ENCODE measurements around the gene ELFN1.

Gene ELFN1

DNA sequence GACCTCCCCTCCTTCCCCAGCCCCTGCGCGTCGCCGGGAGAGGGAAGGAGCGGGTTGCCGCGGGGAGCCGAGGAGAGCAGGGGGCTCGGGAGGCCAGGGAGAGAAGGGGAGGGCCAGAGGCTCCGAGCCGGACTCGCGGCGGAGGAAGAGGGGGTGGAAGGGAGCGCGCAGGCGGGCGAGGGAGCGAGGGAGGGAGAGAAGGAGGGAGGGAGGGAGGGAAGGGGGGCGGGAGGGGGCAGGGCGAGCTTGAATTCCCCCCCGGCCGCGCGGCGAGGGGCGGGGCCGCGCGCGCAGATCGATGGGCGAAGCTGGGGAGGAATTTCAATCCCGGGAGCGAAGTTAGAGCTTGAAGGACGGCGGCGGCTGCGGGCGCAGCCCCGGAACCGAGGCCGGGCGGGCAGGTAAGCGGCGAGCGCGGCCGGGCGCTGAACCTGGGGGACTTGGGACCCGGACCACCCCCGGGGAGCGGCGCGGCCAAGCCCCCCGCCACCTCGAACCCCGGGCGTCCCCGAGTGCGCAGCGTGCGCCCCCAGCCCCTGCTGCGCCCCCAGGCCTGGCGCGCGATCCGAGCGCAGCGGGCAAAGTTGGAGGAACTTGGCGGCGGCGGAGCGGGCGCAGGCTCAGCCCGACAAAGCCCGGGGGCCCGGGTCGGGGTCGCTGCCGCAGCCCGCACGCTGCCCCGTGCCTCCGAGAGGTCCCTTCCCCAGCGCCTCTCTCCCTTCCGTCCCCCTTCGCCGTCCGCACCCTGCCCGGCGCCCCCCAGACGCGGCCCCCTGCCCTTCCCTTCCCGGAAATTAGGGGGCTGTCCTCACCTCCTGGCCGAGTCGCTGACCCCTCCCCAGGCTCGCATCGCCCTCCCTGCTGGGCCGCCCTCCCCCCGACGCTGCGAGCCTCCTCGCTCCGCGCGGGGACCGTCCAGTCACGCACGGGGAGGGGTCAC is at the start of gene ELFN1:
TSS of gene ELFN1 (plus strand) at position 324 of the 940 bp plus-strand sequence. CDS start 74,320 bp downstream, outside the sequence.
- DNase-seq, result peak; percentile 54

DNA sequence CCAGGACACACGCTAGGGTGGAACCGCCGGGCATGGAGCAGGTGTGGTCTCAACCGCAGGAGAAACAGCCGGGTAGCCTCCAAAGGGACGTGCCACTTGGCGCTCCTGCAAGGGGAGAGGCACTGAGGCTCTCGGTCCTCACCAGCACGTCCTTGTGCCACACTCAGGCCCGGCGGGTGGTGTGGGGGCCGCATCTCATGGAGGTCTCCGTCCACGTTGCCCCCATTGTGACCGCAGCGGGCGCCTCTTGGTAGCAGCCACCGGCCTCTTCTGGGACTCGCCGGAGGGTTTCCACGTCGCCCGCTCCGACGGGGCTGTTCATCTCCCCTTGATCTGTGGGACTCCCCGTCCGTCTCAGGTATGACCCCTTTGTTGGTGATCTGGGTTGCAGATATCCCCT is 49.2 kb upstream of the ELFN1 start:
- no peak for DNase-seq

DNA sequence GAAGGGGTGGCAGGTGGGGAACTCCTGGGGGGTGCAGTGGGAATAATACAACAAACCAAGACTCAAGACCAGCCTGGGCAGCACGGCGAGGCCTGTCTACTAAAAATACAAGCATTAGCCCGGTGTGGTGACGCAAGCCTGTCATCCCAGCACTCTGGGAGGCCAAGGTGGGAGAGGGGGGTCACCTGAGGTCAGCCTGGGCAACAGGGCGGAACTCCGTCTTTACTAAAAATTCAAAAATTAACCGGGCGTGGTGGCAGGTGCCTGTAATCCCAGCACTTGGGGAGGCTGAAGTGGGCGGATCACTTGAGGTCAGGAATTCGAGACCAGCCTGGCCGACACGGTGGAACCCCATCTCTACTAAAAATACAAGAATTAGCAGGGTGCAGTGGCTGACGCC is 48.4 kb upstream of the ELFN1 start:
- DNase-seq, result no peak

DNA sequence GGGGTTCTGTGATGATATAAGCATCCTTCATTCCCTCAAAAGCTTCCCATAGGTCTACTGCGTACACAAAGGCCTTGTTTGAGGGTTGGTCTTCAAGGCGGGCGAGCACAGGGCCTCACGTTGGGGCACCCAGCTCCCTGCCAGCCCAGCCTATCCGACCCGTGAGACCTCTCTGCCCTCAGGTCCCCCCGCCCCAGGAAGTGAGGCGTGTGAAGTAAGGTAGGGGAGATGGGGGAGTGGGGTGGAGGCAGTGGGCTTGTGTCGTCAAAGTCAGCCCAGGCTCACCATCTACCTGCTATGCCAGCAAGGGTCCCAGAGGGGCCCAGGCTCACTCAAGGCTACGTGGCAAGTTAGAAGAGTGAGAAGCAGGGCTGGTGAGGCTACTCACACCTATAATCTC is 47.6 kb upstream of the ELFN1 start:
- no peak for DNase-seq

DNA sequence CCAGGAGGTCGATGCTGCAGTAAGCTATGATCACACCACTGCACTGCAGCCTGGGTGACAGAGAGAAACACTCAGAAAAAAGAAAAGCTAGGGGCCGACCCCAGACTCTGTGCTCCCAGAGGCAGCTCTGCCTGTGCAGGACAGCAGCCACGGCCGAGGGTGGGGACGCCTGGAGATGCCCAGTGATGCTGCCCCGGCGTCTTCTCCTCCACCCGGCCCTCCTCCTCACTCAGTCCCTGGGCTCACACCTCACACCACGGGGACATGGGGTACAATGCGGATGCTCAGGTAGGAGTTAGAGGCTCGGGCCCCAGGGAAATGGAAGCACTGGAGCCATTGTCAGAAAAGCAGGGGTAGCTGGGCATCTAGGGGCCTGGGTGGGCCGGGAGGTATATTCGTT is 46.3 kb upstream of the ELFN1 start:
- no peak for DNase-seq

DNA sequence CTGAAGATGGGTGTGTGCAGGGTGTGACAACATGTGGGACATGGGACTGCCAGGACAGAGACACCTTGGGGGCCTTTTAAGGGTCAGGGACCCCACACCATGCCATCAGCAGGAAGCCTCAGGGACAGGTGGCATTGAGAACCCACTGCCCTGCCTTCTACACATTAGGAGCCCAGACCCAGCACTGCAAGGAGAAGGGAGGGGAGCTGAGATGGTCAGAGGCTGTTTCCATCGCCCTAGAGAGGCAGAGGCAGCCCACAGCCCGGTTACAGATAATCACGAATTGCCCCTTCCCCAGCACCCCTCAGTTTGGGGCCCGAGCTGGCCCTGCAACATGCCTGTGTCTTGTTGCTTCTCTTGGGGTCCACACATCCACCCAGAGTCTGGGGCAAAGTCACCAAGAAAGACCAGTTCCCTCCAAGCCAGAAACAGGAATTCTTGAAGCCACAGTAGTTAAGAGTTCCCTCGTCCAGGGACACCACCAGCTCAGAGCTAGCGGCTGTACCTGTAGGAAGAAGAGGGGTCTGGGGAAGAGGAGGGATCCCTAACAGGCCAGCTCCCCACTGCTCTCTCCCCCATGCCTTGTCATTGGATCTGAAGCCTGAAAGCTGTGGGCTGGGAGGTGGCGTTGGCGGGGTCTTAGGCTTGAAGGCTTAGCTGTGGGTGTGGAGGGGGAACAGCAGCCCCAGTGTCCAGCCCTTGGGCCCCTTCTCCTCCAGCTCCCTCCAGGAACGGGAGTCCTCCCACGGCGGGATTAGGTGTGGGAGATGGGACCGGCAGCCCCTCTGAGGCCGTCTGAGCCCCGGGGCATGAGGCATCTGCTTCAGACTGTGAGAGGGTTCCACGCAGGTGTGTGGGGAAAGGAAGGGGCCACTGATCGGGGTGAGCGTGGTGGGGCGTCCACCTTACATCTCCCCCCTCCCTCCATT is 44.8 kb upstream of the ELFN1 start:
- no peak for DNase-seq

DNA sequence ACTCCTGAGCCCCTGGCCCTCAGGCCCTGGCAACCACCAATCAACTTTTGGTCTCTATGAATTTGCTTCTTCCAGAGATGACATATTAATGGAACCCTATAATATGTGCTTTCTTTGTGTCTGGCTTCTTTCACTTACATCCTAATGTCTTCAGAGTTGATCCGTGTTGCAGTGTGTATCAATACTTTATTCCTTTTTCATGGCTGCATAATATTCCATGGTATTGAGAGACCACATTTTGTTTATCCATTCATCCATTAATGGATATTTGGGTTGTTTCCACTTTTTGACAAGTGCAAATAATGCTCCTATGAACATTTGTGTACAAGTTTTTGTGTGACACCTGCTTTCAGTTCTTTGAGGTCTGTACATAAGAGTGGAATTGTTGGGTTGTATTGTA is 43.3 kb upstream of the ELFN1 start:
- DNase-seq, result no peak

DNA sequence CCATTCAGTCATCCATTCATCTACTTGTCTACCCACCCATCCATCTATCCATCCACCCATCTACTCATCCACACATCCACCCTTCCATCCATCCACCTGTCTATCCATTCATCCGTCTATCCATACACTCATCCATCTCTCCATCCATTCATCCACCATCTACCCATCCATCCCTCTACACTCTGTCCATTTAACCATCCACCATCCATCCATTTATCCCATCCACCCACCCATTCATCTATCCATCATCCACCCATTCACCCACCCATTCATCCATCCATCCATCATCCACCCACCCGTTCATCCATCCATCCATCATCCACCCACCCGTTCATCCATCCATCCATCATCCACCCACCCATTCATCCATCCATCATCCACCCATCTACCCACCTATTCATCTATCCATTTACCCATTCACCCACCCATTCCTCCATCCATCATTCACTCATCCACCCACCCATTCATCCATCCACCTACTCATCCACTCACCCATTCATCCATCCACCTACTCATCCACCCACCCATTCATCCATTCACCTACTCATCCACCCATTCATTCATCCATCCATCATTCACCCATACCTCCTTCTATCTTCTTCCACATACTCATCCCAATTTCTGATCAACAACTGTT is 39.3 kb upstream of the ELFN1 start:
- DNase-seq, result no peak

DNA sequence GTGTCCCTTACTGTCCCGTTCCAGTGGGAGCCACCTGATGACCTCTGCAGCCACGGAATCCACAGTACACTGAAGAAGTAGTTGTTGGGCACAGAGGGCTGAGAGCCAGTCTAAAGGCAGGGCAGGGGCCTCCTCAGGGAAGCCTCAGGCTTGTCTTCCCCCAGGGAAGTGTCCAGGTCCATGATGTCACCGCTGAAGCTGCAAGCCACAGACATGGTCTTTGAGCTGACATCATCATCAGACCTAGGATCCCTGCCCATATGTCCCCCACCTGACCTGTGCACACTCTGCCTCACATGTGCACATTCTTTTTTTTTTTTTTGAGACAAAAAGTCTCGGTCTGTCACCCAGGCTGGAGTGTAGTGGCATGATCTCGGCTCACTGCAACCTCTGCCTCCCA is 38.4 kb upstream of the ELFN1 start:
- no peak for DNase-seq

DNA sequence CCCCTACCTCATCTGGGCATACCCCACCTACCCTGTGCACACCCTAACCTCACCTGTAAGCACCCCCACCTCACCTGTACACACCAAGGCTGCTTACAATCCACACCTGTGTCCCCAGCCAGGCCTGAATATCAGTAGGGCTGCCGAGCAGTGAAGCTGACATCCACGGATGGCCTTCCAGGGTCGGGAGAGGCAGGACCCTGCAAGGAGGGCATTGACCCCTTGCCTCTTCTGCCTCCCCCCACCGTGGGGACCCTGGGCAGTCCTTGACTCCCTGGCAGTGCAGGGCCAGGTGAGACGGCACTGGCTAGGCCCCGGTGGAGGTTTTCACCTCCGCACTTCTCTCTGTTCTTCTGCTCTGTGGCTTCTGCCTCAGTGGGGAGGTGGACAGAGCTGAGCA is 37.6 kb upstream of the ELFN1 start:
- no peak for DNase-seq

DNA sequence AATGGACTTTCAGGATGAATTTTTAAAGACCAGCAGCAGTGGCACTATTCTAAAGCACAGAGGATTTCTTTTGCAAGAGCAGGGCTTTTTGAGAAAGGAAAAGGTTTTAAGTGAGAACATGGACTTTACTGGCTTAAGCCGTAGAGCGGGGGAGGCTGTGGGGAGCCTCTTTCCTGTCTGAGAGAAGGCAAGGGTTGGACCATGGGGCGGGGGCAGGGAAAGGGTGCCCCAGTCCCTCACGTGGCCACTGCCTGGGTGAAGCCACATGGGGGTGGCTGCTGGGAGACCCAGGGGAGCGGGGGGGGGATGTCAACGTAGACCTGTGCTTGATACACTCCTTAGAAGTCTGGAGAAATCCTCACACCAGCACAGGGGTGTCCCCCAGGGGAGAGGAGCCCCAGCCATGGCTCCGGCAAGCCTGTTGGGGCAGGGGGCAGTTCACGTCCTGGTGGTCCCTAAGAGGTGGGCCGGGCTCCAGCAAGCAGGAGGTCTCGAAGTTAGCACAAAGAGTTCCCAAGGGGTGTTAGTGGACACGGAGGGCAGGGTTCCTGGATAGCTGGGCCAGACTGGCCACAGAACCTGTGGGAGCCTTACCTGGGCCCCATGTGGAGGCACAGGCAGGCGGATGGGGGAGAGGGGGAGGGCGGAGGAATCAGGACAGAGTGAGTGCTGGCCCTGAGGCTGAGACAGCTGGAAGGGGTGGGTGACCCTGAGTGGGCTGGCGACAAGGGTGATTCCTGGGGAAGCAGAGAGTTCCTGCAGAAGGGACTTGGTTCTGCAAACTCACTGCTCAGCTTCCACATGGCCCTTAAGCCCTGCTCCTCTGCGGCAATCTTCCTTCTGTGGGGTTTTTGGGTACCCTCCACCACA is 36.9 kb upstream of the ELFN1 start:
- no peak for DNase-seq

DNA sequence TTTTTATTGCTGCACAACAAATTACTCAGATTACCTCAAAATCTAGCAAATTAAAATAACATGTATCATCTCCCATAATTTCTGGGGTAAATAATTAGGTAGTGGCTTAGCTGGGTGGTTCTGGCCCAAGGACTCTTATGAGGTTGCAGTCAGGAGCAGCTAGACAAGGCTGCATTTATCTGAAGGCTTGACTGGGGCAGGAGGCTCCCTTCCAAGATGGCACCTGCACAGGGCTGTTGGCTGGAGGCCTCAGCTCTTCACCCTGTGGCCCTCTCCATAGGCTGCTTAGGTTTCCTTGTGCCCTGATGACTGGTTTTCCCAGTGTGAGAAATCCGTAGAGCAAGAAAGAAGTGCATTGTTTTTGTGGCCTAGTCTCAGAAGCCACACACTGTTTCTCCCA is 34.7 kb upstream of the ELFN1 start:
- DNase-seq, result no peak

DNA sequence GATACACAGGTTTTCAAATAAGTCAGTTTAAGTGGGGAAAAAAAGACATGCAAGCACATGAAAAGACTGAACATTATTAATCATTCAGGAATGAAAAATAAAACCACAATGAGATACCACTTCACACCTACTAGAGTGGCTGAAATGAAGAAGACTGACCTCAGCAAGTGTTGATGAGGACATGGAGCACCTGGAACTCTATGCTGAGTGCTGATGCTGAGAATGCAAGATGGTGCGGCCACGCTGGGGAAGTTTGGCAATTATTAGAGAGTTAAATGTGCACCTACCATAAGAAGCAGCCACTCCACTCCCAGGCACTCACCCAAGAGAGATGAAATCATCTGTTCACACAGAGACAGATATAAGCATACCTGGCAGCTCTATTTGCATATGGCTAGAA is 32.9 kb upstream of the ELFN1 start:
- no peak for DNase-seq

DNA sequence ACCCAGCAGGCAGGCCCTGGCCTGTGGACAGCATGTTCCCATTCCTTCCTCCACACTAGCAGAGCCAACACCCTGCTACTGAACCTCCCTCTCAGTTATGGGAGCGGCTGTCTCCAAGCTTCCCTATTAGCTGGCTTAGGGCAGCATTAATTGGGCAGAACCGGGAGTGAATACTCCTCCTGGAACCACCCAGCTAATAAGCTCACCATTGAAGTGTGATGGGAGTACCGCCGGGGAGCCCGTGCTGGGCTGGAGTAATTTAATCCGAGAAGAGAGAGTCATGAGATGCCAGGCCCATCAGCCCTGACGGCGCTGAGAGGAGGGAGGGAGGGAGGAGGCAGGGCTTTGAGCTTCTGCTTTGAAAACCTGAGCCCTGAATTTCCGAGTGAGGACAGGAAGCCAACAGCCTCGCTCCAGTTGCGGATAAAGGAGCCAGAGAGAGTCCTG is 31.8 kb upstream of the ELFN1 start:
- DNase-seq, result no peak

DNA sequence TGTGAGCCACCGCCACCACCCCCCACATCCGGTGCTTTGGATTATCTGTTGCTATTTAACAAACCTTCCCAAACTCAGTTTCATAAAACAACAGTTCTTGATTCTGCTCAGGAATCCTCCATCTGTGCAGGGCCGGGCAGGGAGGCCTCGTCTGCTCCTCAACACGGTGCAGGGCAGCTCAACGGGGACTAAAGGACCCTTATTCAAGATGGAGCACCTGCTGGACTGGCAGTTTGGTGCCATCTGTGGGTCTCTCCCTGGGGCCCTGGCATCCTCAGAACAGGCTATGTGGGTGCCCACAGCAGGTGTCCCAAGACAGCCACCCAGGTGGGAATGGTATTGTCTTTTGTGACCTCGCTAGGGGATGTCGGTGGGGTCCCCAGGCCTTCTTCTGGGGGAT is 31.0 kb upstream of the ELFN1 start:
- no peak for DNase-seq

DNA sequence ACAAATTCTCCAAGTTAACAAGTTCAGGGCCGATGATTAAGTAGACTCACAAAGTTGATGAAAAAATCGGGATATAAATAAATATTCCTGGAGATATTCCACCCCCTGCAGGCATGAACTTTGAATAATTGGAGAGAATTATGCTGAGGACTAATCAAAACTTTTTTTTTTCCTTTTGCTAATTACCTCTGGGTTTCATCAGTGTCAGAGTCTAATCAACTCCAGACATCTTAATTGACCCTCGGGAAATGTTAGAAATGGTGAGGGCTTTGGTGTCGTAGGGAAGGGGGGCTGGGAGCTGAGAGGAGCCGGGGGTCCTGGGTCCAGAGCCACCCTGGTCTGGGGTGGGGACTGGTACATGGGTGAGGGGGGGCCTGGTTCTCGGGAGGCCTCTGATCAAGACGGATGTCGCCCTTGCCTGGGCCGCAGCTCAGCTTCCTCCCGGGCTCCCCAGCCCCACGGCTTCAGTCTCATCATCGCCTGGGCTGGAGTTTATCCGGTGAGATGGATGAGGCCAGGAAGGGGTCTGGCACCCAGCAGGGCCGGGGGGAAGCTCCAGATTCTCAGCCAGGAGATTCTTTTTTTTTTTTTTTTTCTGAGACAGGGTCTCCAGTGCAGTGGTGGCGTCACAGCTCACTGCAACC is 30.4 kb upstream of the ELFN1 start:
- no peak for DNase-seq

DNA sequence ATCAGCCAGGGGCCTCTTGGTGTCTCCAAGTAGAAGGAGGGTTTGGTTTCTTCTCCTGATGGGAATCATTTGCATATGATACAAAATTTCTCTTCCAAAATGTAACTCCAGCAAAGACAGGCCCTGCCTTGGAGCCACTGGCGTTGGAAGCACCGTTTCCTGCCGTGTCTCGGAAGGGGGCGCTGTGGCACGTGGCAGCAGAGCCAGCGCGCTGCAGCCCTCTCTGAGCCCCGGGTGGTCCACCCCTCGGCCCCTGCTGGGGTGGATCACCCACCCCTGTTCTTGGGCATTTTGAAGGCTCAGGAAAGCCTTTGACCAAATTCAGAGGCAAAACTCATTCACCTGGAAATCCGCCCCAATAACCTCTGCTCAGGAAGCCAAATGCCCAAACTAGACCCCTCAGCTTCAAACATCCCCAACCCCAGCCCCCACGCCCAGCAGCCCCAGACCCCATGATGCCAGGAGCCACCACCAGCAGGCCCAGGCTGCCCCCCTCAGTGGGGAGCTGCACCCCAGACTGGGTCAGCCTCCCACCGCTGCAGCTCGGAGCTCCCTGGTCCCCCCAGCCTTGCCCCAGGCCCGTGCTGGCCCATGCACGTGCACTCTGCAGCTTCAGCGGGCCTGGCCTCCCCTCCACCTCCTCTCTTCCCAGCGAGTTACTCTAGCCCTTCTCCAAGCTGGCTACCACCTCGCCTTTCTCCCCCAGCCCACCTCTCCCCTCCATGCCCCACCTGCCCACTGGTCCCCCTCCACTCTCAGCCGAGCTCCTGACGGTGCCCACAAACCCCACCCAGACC is 29.5 kb upstream of the ELFN1 start:
- DNase-seq, result no peak

DNA sequence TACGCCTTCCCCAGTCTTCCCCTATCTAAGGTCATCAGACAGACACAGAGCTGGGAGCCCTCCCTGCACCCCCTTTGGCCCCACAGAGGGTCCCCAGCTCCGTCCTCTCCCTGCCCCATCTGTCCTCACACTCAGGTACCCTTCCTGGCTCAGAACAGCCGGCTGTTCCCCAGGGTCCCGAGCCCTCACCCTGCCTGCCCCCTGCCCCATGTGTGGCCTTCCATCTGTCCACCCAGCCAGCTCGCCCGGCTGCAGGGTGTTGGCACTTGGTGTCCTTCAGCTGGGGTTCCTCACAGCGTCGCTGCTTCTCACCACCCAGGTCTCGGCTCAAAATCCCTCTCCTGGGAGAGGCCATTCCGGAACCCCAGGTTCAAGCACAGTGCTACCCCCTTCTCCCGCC is 28.9 kb upstream of the ELFN1 start:
- DNase-seq, result no peak

DNA sequence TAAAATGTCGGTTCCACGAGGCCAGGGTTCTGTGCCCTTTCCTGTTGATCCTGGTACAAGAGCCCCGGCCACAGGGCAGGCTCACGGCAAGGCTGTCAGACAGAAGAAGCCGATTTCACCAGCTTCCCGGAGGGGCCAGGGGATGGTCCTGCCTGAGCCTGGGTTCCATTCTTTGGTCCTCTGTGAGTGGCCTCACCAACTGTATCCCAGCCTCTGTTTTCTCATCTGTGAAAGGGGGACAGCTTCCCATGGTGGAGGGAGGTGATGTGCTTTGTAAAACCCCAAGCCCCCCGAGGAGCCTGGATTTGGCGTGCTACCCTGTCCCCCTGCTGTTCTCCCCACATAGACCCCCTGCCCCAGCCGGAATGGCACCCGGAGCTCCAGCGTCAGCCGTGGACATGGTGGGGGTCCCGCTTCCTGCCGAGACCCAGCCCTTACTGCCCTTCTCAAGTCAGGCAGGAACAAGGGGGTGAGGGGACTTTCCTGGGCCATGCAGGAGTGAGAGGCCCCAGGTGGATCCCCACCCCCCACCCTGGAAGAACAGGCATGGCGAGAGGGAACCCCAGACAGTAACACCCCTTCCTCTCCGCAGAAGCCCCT is 28.3 kb upstream of the ELFN1 start:
- no peak for DNase-seq

DNA sequence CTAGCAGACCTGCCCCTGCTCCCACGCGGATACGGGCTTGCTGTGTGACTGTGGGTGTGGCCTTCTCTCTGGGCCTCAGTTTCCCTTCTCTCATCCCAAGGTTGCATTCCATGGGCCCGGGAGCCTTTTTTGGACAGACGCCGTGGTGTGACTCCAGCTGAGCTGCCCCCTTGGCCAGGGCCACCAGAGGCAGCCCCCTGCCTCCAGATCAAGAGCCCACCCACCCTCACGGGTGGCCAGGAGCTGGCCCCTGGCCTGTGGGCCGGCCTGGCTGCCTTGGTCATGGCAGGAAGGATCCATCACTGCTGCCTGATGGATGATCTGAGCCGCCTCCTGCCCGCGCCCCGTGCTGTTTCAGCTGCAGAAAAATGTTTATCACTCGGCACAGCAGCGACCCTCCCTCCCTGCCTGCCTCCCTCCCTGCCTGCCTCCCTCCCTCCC is 27.8 kb upstream of the ELFN1 start:
- DNase-seq, result no peak
